ENCODE results near the gene DGLUCY.

DNA sequence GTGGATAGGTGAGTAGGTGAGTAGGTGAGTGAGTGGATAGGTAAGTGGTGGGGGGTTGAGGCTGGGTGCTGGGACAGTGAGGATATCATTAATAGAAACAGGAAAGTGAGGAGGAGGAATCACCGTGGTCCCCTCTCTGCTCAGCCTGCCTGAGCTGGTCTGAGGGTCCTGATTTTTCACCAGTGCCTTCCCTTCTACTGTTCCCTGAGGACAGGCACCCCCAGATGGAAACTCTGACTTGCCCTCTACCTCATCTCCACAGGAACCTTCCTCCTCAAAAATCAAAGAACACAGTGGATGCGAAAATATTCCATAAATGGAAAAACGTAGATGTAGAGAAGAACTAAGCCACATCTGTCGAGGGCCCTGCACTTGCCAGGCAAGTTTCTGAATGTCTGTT lies 128.8 kb downstream of the DGLUCY start:
- TF ChIP-seq POLR2AphosphoS5 (IDR thresholded peaks at IDR 0.05; ENCODE audit: low read depth, low read length) (no peak), POLR2A (IDR thresholded peaks at IDR 0.05; ENCODE audit: low read depth, low read length) (no peak; the same call in 1 of the 2 replicates)

All from GM12891 (cell line).